DMS53 (cell line): ENCODE results near the gene OR4D2.

Experiments
- DNase-seq: peaks from one replicate; lab custom pipeline; 2025; lab: John Stamatoyannopoulos, UW

The OR4D2 gene

DNA sequence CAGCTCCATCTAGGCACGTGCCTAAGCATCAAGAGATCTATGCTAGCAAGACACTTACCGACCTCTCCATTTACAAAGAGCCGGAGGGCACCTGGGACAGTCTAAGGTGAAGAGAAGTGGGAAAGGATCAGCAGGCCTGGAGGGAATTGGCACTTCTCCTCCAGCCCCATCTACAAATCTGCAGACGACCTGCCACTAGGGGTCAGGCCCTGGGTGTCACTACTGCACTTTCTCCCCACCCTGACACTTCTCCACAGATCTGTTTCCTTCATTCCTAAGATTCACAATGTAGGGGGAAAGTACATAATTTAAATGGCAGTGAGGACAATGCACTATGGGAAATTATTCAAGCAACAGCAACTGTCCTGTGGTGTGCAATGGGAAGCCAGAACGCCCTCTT lies 44.1 kb downstream of the OR4D2 start:
- DNase-seq, result no peak

GRCh38 chr17:58215685-58216084 lies 48.9 kb downstream of the OR4D2 start:
- DNase-seq, result peak; percentile 31

GRCh38 chr17:58217766-58218165 lies 51.0 kb downstream of the OR4D2 start:
- no peak for DNase-seq

GRCh38 chr17:58219007-58219788 lies 52.4 kb downstream of the OR4D2 start, which contains the start of gene MKS1:
Gene MKS1, minus strand, starts transcription at chr17:58219255. Its CDS starts 25 bp downstream, at chr17:58219230.
- DNase-seq, result peak; percentile 95

DNA sequence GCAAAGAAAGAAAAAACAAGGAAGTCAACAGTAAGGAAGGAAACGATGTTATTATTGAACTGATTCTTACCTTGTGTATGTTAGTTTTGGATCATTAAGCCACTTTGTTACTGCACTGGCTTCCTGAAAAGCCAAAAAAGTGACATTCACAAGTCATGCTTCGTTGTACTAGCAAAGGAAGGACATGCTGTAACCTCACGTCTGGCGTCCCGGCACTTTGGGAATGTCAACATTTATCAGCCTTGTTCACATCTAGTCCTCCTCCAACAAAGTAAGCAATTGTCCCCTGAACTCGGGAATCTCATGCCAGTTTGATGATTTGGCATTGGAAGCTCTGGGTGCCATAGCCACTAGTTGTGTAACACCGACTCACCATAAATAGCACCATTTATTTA lies 53.0 kb downstream of the OR4D2 start:
- DNase-seq, result peak; percentile 53
